Sigmoid colon (tissue), 7 donors: ENCODE results near the gene ZNF277. TPM values are rescaled to one million over a fixed set of nuclear protein-coding genes. Genes with fewer than 3 reads are reported as not detected.

ENCODE experiments used
- DNase-seq: peaks from one replicate; pipeline ENCODE4 v3.0.0-alpha.2; 2019
- H3K27ac ChIP-seq, 4 donors: fragments of 200-600 bp; sonication (generic); one replicate each; pipeline ENCODE4 v1.5.1; 2016 to 2019; ENCODE audit warnings: mild to moderate bottlenecking in 1 of 4
- H3K27me3 ChIP-seq, 3 donors: fragments of 200-600 bp; sonication (generic); one replicate each; pipeline ENCODE4 v1.5.1; 2019; ENCODE audit warnings: mild to moderate bottlenecking in 1 of 3
- H3K36me3 ChIP-seq, 4 donors: fragments of 200-600 bp; sonication (generic); one replicate each; pipeline ENCODE4 v1.5.1; 2016 to 2019
- H3K4me1 ChIP-seq, 4 donors: fragments of 200-600 bp; sonication (generic); one replicate each; pipeline ENCODE4 v1.5.1; 2017 to 2019
- H3K4me3 ChIP-seq, 4 donors: fragments of 200-600 bp; sonication (generic); one replicate each; pipeline ENCODE4 v1.5.1; 2017 to 2019; ENCODE audit warnings: mild to moderate bottlenecking in 2 of 4, moderate library complexity in 1 of 4
- H3K9me3 ChIP-seq, 4 donors: fragments of 200-600 bp in 3 of 4; sonication (generic) in 3 of 4; one replicate each; pipeline versions ENCODE4 v1.5.1 to v1.6.1; 2013 to 2019
- CTCF ChIP-seq, 4 experiments: fragments of 450-650 bp in 3 of 4; fragments of 200-600 bp in 1 of 4; IDR thresholded peaks; one replicate each; pipeline ENCODE4 v1.5.1; 2016 to 2019; ENCODE audit warnings: antibody characterized with exemption in 4 of 4, mild to moderate bottlenecking in 3 of 4, moderate library complexity in 2 of 4
- EP300 ChIP-seq, 4 donors: sonication (generic); formaldehyde crosslinking; IDR thresholded peaks; one replicate each; pipeline ENCODE4 v1.6.1; 2017; ENCODE audit warnings: antibody characterized with exemption in 4 of 4
- POLR2A ChIP-seq, 2 donors: fragments of 450-650 bp; IDR thresholded peaks; one replicate each; pipeline ENCODE4 v1.6.1; 2016; ENCODE audit warnings: antibody characterized with exemption in 2 of 2, mild to moderate bottlenecking in 2 of 2, moderate library complexity in 2 of 2
- POLR2AphosphoS5 ChIP-seq, 4 donors: sonication (generic); formaldehyde crosslinking; IDR thresholded peaks; one replicate each; pipeline ENCODE4 v1.6.1; 2017; ENCODE audit warnings: antibody characterized with exemption in 4 of 4
- WGBS, 2 donors: extraction: QIAGEN DNeasy Blood & Tissue Kit; methylation state at CpG; one replicate each; pipeline ENCODE4 v1.1.7; 2013; 5-methylcytosine and 5-hydroxymethylcytosine counted together
- intact Hi-C: fragments of 100-400 bp; cut with DNase I; formaldehyde crosslinking; loops from one replicate; pipeline ENCODE4 v1.15.1; 2023
- polyA plus RNA-seq, 3 donors: library from polyadenylated mRNA; stranded (reverse); fragments of 200-250 nt; gene quantifications; one replicate each; pipeline ENCODE4 v1.2.3, GENCODE V29; 2013
- total RNA-seq, 4 donors: library from RNA; depleted of rRNA; stranded (reverse); fragments of >200 nt; gene quantifications; one replicate each; pipeline ENCODE4 v1.1.0, GENCODE V29; 2016
- donor health status: healthy with polysubstance abuse.
- donor health status: Bipolar disorder and iron deficiency.
- donor health status: healthy.

ZNF277 gene
- total and polyA plus RNA-seq, 7 donors = 15.8 to 49.3 (median 39.0) TPM

DNA sequence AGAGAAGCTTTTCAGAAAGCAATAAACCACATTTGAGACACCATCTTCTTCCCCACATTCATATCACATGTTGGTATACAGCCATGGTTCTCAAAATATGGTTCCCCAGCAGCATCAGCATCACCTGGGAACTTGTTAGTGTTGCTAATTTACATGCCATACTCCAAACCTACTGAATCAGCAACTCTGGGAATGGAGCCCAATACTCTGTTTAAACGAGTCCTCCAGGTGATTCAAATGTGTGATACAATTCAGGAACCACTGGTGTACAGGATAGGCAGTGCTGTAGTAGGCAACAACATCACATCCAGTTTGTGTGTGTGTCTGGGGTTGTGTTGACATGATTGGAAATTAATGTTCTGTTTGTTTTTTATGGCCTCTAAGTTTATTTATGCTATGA is 47.7 kb downstream of the ZNF277 start:
- 46 to 84% methylated on average over 1 of the region's 1 CpG for WGBS, 2 donors
- H3K27ac ChIP-seq = no peak overlapping the region
- no peak overlapping the region for H3K4me3 ChIP-seq
- no peaks in the 10 kb centered on the region for H3K27me3 ChIP-seq
- H3K9me3 ChIP-seq = no peaks in the 10 kb centered on the region
- no peak for DNase-seq
- intact Hi-C loops = no loop called here
- no peaks in the 10 kb centered on the region for H3K36me3 ChIP-seq
- H3K4me1 ChIP-seq = no peaks in the 10 kb centered on the region
- TF ChIP-seq POLR2A (IDR thresholded peaks at IDR 0.05) (no peak), POLR2AphosphoS5 (IDR thresholded peaks at IDR 0.05) (no peak), EP300 (IDR thresholded peaks at IDR 0.05) (no peak), CTCF (IDR thresholded peaks at IDR 0.05) (no peak)

GRCh38 chr7:112254709-112255387 is 48.4 kb downstream of the ZNF277 start:
- 86 to 88% methylated on average over 6 of the region's 6 CpGs for WGBS, 2 donors
- intact Hi-C loops = no loop called here
- DNase-seq = no peak

DNA sequence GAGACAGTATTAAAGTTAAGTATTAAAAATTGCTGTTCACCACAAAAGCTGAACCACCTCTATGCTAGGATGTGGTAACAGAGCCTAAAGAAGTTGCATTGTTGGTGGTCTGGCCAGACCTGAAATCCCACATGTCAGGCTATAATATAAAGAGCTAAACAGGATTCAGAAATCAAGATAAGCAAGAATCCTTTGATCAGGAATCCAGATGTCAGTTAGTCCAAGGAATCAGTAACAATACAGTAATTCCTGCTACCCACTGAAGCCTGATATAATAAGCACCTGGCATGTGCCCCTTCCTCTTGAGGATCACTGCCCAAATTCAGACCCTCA is 48.9 kb downstream of the ZNF277 start:
- Histone ChIP-seq H3K27ac (no peak overlapping the region), H3K4me3 (no peak overlapping the region), H3K36me3 (no peaks in the 10 kb centered on the region), H3K27me3 (no peaks in the 10 kb centered on the region), H3K9me3 (no peaks in the 10 kb centered on the region), H3K4me1 (no peaks in the 10 kb centered on the region)
- TF ChIP-seq CTCF (IDR thresholded peaks at IDR 0.05) (no peak), POLR2A (IDR thresholded peaks at IDR 0.05) (no peak), EP300 (IDR thresholded peaks at IDR 0.05) (no peak), POLR2AphosphoS5 (IDR thresholded peaks at IDR 0.05) (no peak)
- no peak for DNase-seq
- intact Hi-C loops = no loop called here

More at GRCh38 chr7:112254709-112255387, 48.4 kb downstream of the ZNF277 start:
- no peak for TF ChIP-seq POLR2AphosphoS5 (IDR thresholded peaks at IDR 0.05)
- no peak for TF ChIP-seq CTCF (IDR thresholded peaks at IDR 0.05)
- TF ChIP-seq POLR2A (IDR thresholded peaks at IDR 0.05) = no peak
- TF ChIP-seq EP300 (IDR thresholded peaks at IDR 0.05) = no peak
- Histone ChIP-seq H3K4me3 (no peak overlapping the region), H3K4me1 (no peaks in the 10 kb centered on the region), H3K36me3 (no peaks in the 10 kb centered on the region), H3K27ac (no peak overlapping the region), H3K9me3 (no peaks in the 10 kb centered on the region), H3K27me3 (no peaks in the 10 kb centered on the region)

DNA sequence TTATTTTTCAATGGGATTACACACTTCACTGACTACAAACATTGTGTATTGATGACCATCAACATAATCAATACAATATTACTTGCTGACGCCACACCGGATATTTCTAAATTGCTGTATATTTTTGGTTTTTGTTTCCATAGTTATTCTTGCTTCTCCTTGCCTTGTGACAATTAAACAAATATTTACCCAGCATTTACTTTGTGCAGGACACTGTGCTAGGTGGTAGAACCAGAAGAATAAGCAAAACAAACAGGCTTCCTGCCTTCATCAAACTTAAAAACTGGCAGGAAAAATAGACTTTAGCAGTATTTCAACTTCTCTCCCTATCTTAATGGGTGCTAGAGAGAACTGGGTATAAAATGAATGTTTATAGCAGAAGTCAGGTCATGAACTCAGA is 50.6 kb downstream of the ZNF277 start:
- 25 to 65% methylated on average over 2 of the region's 2 CpGs for WGBS, 2 donors
- TF ChIP-seq EP300 (IDR thresholded peaks at IDR 0.05) (no peak), CTCF (IDR thresholded peaks at IDR 0.05) (no peak), POLR2AphosphoS5 (IDR thresholded peaks at IDR 0.05) (no peak), POLR2A (IDR thresholded peaks at IDR 0.05) (no peak)
- H3K27me3 ChIP-seq = no peaks in the 10 kb centered on the region
- no peak for DNase-seq
- H3K9me3 ChIP-seq = no peaks in the 10 kb centered on the region
- H3K4me1 ChIP-seq = peaks cover 0 to 5% (median 4%) of the 10 kb centered on the region in 4 donors
- intact Hi-C loops = no loop called here
- no peaks in the 10 kb centered on the region for H3K36me3 ChIP-seq
- no peak overlapping the region for H3K27ac ChIP-seq
- no peak overlapping the region for H3K4me3 ChIP-seq

DNA sequence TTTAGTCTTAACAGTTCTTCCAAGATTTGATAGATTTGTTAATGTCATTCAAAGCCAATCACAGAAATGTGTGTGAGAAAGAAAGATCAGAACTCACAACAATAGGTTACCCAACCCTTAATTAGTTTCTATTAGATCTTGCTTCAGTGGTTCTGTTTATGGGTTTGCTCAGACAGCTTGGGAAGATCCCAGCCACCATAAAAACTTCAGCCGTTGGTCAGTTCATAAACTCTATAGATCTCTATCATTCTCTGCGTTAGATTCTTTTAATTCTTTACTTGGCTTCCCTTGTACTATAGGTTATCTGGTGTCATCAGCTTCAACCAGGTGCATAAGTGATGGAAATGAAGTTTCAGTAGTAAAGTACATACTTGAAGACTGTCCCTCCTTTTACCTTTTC is 54.4 kb downstream of the ZNF277 start:
- WGBS, 2 donors = 61 to 76% methylated on average over 2 of the region's 2 CpGs
- Histone ChIP-seq H3K27me3 (no peaks in the 10 kb centered on the region), H3K4me3 (no peak overlapping the region), H3K36me3 (no peaks in the 10 kb centered on the region), H3K27ac (no peak overlapping the region), H3K9me3 (no peaks in the 10 kb centered on the region), H3K4me1 (peaks cover 0 to 23% (median 21%) of the 10 kb centered on the region in 4 donors)
- intact Hi-C loops = no loop called here
- no peak for DNase-seq
- TF ChIP-seq EP300 (IDR thresholded peaks at IDR 0.05) = no peak
- TF ChIP-seq POLR2A (IDR thresholded peaks at IDR 0.05) = no peak
- no peak for TF ChIP-seq POLR2AphosphoS5 (IDR thresholded peaks at IDR 0.05)
- no peak for TF ChIP-seq CTCF (IDR thresholded peaks at IDR 0.05)
